SIG-M5 treated with dmso at 0.1 percent for 504 hours (cell line): ENCODE results near the gene KRT86.
"Not testable (repeated sequence)": the region's sequence is repeated elsewhere in the genome, so short reads cannot be mapped to it uniquely, and the experiment has no call there.

ENCODE experiments used
- DNase-seq: peaks from one replicate; lab custom pipeline; 2025; ENCODE audit not compliant: unreplicated experiment; lab: John Stamatoyannopoulos, UW

Gene KRT86

DNA sequence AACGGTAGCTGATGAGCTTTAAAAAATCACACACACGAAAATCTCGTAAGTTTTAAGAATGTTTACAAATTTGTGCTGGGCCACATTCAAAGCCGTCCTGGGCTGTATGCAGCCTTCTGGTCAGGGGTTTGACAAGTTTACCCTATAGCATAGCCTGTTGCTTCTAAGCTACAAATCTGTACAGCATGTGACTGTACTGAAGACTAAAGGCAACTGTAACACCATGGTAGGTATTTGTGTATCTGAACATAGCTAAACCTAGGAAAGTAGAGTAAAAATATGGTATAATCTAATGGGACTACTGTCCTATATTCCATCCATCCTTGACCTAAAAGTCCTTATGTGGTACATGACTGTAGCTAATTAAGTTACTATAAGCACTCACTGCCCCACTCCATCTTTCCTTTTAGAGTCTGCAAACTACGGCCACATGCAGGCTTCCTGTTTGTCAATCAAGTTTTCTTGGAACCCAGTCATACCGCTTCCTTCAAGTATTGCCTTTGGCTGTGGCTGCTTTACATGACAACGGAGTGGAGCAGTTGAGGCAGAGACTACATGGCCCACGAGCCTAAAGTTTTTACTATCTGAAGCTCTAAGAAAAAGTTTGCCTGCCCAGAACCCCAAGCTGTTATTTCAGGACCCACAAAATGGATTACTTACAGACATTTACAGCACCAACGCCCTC lies 22.9 kb upstream of the KRT86 start:
- no peak for DNase-seq

DNA sequence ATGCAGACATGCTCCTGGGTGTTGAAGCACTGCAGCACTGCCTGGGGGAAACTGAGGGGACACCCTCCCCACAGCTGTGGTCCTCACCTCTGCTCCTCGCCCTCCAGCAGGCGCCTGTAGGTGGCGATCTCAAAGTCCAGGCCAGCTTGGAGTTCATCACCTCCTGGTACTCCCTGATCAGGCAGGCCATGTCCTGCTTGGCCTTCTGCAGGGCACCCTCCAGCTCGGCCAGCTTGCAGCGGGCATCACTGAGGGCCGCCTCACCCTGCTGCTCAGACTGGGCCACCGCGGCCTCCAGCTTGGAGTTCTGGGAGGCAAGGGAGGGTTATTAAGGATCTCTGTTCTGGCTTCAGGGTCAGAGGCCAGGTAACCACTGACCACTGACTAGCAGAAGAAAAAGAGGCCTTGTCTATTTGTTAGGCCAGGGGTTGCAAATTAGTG lies 22.2 kb upstream of the KRT86 start:
- DNase-seq = not testable (repeated sequence)

DNA sequence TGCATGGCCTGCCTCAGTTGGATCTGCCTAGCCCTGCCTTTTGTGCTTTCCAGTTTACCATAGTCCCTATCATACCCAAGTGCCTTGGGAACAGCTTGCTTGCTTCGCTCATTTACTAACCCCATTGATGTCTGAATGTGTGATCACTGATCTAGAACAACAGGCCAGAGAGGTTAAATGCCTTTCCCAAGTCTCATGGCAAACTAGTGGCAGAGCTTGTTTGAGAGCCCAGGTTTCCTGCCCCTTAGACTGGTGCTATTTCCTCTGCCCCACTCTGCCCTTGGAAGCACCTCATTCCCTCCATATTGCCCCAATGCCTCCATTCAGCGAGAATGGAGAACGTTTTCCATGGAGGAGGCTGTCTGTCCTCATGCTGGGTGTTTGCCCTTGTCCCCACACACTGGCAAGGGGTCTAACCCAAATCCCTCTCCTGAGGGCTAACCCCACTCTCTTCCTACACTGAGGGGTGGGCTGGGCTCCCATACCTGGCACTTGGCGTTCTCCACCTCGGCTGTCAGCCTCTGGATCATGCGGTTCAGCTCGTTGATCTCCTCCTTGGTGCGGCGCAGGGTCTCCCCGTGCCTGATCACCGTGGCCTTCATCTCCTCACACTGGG lies 21.6 kb upstream of the KRT86 start:
- DNase-seq = no peak

DNA sequence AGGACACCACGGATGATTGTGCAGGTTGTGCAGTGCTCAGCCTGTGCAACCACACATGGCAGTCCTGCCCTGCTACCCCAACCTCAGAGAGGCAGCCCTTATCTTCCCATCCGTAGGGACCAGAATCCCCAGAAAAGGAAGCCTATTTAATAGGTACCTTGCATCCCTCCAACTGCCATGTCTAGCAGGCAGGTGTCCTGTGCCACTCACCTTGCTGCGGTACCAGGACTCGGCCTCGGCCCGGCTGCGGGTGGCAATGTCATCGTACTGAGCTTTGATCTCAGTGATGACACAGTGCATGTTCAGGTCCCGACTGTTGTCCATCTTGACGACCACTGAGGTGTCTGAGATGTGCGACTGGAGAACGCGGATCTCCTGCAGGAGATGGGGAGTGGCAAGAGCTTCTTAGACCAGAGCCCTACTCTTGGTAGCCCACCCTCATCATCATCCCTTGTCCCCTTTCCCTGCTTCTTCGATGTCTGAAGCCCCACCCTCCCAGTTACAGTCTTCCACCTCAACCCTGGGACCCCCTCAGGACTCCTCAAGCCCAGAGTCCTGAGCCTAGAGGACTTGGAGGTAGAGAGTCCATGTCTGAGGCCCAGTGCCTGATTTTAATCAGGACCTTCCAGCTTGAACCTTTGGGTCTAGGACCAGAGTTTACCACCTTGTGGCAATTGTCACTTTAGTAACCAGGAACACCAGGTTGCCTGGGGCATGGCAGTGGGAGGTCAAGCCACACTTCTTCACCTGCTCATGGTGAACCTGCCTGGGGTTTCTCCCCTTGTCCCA lies 20.9 kb upstream of the KRT86 start:
- no peak for DNase-seq

DNA sequence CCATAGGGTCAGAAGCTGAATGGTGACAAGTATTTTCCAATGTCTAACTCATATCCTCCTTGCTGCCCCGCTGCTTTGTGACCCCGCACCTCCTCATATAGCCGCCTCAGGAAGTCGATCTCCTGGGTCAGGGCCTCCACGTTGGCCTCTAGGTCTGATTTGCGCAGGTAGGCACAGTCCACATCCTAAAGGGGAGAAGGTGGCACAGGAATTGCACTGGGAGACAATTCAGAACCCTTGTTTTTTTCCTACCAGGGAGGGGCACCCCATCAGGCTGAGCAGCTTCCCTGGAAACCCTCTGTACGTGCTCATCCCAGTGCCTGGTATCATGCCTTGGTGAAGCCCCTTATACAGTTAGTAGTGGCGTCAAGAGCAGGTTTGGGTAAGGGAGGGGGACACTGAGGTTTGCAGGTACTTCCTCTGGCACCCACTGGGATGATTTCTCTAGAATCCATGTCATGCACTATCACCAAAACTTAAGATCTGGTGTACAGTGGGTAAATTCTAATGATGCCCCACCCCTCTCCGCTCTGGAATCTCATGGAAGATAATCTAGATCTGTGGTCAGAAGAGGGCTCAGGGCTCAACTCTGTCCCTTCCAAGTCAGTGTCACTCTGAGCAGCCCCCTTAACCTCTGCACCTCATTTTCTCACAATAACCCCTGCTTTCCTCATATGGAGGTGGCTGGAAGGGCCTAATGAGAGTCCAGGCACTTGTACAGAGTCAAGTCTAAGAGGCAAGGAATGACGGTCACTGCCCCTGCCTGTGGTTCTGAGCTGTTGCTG lies 20.1 kb upstream of the KRT86 start:
- DNase-seq = no peak

DNA sequence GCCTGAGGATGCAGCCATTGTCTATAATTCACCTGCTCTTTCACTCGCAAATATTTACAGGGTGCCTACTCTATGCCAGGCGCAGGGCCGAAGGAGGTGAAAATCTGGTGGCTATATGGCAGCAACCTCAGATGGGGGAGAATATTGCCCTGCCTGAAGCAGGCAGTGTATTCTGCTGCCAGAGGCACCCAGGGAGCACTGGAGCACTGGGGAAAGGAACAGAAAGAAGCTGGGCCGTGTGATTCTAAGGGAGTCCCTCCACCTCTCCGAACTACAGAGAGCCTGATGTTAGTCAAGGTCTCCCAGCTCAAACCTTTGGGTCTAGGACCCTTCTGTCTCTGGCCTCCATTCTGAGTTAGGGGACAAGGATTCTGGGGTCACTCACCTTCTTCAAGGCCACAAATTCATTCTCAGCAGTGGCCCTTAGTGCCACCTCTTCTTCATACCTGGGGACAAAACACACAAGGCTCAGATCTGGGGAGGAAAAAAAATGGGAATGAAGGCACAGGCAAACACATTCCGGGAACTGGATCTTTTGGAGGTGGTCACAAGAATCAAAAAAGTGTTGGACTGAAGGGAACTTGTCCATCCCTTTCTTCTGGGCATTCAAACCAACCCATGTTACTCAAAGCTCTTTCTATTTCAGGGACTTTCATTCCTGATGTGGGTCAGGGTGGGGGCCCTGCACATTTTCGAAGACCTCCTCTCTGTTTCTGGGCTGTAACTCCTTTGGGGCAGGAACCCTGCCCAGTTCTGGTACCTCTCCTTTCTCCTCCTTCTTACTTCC lies 19.3 kb upstream of the KRT86 start:
- no peak for DNase-seq

DNA sequence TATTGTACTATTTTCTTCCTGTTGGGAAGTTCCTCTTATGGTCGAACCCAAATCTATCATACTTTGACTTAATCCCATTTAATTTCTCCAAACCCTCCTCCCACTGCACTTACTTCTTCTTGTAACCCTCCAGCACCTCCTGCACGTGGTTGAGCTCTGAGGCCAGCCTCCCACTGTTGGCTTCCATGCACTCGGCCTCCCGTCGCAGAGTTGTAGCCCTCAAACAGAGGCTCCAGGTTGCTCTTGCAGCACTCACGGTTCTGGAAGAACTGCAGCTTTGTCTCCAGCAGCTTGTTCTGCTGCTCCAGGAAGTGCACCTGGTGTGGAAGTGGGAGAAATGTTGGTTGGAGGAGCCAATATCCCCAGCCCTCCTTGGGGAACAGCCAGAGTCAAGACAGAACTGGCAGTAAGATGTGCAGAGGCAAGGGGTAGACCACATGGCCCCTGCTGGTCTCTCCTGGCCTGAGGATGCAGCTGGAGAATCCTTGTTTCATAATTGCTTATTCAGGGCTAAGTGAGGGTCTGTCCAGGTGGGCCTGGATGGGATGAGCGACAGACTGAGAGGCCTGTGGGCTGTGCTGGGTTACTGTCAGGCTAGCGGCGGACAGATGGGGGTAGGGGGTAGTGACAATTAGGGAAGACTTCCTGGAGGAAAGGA lies 18.4 kb upstream of the KRT86 start:
- no peak for DNase-seq

DNA sequence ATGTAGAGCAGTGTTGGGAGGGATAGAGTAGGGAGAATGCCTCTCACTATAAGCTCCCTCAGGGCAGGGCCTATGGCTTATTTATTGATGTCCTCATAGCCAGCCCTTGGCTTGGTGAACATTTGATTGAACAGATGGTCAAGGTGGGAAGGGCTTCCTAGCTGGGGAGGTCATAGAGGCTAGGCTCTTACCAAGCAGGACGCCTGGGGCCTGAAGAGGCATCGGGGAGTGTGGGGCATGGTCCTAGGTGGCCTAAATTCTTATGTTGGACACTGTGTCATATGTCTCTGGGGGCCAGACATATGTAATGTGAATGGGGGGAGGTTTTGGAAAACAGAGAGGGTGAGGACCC lies 17.9 kb upstream of the KRT86 start:
- no peak for DNase-seq

DNA sequence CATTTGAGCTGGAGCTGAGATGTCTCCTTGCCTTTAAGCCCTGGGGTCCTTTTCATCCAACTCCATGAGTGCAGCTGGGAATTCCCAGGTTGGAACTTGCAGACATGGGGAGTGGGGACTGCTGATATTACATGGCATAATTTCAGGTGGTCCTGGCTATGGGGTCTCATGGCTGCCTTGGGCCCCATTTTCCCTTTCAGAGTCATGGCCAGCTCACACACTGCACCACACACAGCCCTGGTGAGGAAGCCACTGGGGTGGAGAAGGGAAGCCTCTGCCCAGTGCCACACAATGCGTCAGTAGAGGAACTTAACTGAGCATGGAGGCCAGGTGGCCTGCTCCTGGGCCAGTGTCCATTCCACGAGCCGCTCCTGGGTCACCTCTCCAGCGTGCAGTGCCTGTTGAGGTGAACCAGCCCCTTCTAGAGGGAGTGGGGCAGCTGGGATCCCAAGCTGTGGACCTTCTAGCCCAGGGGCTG lies 17.3 kb upstream of the KRT86 start:
- DNase-seq = no peak

DNA sequence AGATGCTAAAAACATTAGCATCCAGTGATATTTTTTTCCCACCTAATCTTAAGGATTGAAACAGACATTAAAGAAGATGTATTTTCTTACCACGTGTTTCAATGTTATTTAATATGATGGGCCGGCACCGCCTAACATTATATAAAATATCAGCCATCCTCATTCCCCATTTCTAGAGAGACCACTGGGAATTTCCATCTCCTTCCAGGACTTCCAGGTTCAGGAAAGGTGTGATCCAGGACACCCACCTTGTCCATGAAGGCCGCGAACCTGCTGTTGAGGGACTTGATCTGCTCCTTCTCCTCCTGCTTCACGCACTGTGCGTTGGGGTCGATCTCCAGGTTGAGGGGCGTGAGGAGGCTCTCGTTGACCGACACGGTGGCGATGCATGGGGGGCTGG lies 16.5 kb upstream of the KRT86 start:
- DNase-seq = not testable (repeated sequence)

DNA sequence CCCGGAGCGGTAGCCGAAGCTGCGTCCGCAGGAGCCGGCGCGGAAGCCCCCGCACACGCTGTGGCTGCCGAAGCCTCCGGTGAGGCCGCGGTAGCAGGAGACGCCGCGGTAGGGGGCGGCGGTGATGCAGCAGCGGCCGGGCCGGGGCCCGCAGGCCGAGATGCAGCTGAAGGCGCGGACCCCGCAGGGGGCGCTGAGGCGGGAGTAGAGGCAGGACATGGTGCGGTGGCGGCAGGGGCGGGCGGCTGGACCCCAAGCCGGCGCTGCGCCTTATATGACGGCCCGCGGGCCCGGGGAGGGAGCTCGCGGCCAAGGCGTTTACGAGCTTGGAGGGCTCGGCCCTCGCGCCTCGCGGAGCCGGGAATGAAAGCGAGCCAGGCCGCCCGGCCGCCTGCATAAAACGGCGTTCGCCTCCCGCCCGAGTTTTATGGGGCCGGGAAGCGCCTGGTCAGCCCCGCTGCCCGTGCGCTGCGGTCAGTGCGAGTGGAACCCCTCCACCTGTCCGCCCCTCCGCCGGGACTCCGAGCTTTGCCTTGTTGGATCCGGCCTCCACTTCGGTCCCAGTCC lies 16.0 kb upstream of the KRT86 start:
- DNase-seq = no peak

DNA sequence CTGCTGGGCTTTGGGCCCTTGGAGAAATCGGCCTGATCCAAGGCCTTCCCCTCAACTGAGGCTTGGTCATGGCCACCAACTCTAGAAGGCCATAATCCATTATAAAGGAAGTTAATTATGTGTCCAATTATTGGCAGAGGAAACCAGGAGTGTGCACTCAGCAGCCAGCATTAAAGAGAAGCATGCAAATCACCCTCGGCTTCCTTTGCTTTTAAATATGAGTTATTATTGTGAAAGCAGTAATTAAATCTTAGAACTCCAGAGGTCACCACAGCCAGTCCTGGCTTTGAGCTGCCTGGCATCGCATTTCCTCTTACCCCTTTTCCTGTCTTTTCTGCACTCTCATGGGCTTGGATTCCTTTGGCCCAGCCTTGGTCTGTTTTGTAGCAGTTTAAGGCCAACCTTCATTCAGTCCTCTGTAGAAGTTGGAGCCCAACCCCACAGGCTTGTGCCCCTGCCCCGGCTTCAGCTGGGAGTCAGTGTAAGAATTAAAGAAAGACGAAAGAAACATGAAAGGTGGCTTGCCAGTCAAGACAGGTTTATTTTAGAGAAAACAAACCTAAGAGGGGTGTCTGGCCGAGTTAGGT lies 14.7 kb upstream of the KRT86 start:
- no peak for DNase-seq

DNA sequence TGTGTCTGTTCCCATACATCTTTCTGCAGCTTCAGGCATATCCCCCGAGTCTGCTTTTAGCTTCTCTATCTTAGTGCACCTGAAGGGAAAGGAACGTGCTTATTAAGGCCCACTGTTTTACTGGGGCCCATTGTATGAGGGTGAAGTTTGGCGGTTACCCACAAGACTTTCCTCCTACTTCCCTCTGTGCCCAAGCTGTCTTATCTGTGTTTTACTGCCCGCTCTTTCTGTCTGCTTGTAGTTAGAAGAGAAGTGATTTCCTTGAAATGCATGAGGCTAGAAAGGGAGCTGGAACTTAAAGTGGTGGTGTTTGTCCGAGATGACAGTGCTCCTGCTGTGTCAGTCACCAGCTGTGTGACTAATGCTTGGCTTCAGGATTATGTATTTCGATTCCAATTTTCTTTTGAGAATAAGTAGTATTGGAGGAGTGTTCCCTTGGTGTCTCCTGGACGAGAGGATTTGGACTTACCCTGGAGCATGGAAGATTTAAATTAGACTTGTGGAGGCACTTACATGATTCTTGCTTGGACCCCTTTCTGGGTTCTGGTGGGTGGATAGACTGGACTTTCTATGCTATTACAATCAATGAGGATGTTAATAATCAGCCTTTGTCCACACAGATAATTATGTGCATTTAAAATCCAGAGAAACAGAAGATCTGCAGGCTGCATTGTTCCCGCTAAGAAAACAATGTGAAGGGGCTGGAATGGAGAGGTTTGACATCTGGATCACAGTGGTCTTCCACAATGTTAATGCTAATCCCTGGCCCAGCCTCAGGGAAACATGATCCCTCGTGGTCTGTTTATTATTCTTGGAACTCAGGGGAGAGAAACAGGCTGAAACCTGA lies 13.9 kb upstream of the KRT86 start:
- no peak for DNase-seq

DNA sequence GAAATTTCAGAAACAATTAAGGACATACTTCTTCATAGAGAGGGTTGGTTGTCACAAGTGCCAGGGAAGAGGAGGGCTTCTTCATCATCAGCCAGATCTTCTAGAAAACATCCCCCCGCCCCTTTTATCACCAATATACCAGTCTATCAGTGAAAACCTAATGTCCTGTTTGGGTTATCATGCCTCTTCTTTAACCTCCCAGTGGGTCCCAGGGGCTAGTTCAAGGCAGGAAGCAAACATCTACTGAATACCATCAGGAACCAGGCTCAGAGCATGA lies 13.3 kb upstream of the KRT86 start:
- DNase-seq = no peak

DNA sequence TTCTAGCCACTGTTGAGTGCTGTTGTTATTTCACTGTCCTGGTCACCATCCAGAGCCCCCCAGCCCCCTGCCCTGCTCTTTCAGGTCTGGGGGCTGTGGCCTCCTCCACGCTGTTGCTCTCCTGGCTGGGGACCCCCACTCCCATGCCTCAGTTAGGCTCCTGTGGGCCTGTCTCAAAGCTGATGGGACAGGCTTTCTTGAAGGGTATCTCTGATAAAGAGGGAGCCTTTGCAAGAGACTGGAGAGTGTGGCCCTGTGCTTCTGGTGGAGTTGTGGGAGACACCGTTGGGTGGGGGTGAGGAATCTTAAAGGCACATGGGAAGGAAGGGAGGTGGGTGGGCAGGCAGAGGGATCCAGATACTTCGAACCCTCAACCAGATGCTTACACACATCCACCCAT lies 12.2 kb upstream of the KRT86 start:
- no peak for DNase-seq

DNA sequence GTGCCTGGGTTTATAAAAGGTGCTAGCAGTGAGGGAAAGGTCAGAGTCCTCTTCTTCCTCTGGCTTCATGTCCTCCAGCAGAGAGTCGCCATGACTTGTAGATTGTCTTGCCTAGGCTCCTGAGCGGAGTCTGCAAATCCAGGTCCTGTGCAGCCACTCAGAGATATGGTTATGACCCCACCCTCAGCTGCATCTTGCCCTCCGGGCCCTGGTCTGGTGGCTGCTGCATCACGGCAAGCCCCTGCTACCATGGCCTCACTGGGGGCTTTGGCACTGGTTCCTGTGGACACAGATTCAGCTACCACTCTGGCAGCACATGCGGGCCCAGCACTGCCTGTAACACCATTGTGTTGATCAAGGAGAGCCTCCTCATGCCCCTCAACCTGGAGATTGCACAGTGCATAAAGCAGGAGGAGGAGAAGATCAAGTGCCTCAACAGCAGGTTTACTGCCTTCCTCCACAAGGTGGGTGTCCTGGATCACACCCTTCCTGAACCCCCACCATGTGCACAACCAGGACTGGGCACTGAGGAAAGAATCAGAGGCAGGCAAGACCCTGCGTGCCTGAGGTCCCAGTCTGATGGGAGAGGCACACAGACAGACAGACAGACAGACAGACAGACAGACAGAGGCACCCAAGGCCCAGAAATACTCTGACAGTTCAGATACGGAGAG lies 10.5 kb upstream of the KRT86 start:
- DNase-seq = no peak

DNA sequence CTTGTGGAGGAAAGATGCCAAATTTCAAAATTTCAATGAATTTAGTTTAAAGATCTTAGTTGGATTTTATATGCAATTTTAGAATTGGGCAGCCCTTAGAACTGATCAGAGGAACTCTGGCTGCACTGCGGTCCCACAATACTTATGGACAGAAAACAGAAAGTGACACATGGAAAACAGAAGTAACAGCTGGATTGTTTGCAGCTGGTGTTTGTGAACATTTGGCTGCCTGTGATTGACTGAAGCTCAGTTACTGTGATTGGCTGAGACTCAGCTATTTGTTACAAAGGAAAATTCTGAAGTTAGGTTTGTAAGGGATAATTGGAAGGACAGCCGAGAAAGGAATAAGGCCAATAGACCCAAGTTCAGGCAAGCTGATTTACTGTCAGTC lies 10.0 kb upstream of the KRT86 start:
- DNase-seq = no peak

DNA sequence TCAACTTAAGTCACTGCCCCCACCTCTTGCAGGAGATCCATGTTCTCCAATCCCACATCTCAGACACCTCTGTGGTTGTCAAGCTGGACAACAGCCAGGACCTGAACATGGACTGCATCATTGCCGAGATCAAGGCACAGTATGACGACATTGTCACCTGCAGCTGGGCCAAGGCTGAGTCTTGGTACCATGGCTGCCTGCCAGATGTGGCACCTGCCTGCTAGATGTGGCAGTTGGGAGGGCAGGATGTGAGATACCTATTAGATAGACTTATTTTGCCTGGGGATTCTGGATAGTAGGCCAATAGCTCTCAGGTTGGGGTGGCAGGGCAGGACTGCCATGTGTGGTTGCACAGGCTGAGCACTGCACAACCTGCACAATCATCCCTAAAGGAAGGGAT lies 7.9 kb upstream of the KRT86 start:
- DNase-seq = no peak
